GM23248 (cell line): ENCODE results near the gene SAMSN1. TPM values are rescaled to one million over a fixed set of nuclear protein-coding genes. Genes with fewer than 3 reads are reported as not detected.

Experiments used
- DNase-seq: peaks from one replicate; pipeline ENCODE4 v3.0.0-alpha.2; 2015
- H2AFZ ChIP-seq: fragments of 200-600 bp; sonication (generic); 2 replicates; pipeline ENCODE4 v1.6.1; 2016; ENCODE audit warnings: antibody characterized with exemption
- H3F3A ChIP-seq: fragments of 200-600 bp; sonication (generic); 2 replicates; pipeline ENCODE4 v1.6.1; 2016; ENCODE audit warnings: mild to moderate bottlenecking, antibody characterized with exemption, mixed run types; ENCODE audit not compliant: insufficient read depth
- H3K27ac ChIP-seq: fragments of 200-600 bp; sonication (generic); 2 replicates; pipeline ENCODE4 v1.5.1; 2016; ENCODE audit warnings: mild to moderate bottlenecking
- H3K27me3 ChIP-seq: fragments of 200-600 bp; sonication (generic); replicated peaks from 2 replicates; pipeline ENCODE4 v1.6.1; 2016; ENCODE audit warnings: mild to moderate bottlenecking; ENCODE audit not compliant: insufficient read depth
- H3K36me3 ChIP-seq: fragments of 200-600 bp; sonication (generic); 2 replicates; pipeline ENCODE4 v1.6.1; 2016; ENCODE audit warnings: low read depth, mild to moderate bottlenecking
- H3K4me1 ChIP-seq: fragments of 200-600 bp; sonication (generic); 2 replicates; pipeline ENCODE4 v1.6.1; 2016; ENCODE audit warnings: mild to moderate bottlenecking; ENCODE audit not compliant: insufficient read depth
- H3K4me2 ChIP-seq: fragments of 200-600 bp; sonication (generic); one replicate; pipeline ENCODE4 v1.6.1; 2016; ENCODE audit warnings: mild to moderate bottlenecking; ENCODE audit not compliant: unreplicated experiment
- H3K4me3 ChIP-seq: fragments of 200-600 bp; sonication (generic); 2 replicates; pipeline ENCODE4 v1.5.1; 2016; ENCODE audit warnings: mild to moderate bottlenecking
- H3K79me2 ChIP-seq: fragments of 200-600 bp; sonication (generic); 2 replicates; pipeline ENCODE4 v1.6.1; 2016; ENCODE audit warnings: mild to moderate bottlenecking; ENCODE audit not compliant: insufficient read depth
- H3K9ac ChIP-seq: fragments of 200-600 bp; sonication (generic); 2 replicates; pipeline ENCODE4 v1.6.1; 2016; ENCODE audit warnings: mild to moderate bottlenecking
- H3K9me2 ChIP-seq: fragments of 200-600 bp; sonication (generic); 2 replicates; pipeline ENCODE4 v1.6.1; 2016; ENCODE audit warnings: mixed run types, mild to moderate bottlenecking, moderate library complexity; ENCODE audit not compliant: insufficient read depth
- H3K9me3 ChIP-seq: fragments of 200-600 bp; sonication (generic); one replicate; pipeline ENCODE4 v1.6.1; 2017; ENCODE audit warnings: low read depth
- H4K20me1 ChIP-seq: fragments of 200-600 bp; sonication (generic); 2 replicates; pipeline ENCODE4 v1.6.0; 2016; ENCODE audit not compliant: insufficient read depth
- EZH2 ChIP-seq: fragments of 200-600 bp; sonication (generic); IDR thresholded peaks from 2 replicates; pipeline ENCODE4 v1.6.1; 2018; ENCODE audit warnings: antibody characterized with exemption, mild to moderate bottlenecking; ENCODE audit not compliant: insufficient read depth, poor library complexity, severe bottlenecking
- EZH2phosphoT487 ChIP-seq: fragments of 200-600 bp; sonication (generic); IDR thresholded peaks from 2 replicates; pipeline ENCODE4 v1.6.1; 2018; ENCODE audit warnings: antibody characterized with exemption, moderate library complexity, mild to moderate bottlenecking, low read depth; ENCODE audit not compliant: insufficient read depth
- WGBS, 2 experiments: methylation state at CpG; one replicate each; pipeline ENCODE4 v1.1.6; 2015 to 2017; ENCODE audit warnings: low lambda C conversion rate in 2 of 2, low coverage in 1 of 2; ENCODE audit errors: missing lambda C conversion rate in 2 of 2; 5-methylcytosine and 5-hydroxymethylcytosine counted together
- in situ Hi-C: fragments of 300-500 bp; cut with MboI; formaldehyde crosslinking; loops from 2 replicates; pipeline ENCODE4 v1.15.0; 2020
- polyA plus RNA-seq: library from polyadenylated mRNA; unstranded; fragments of >200 nt; fragmentation: Nextera tagmentation; extraction: Ambion mirVana; gene quantifications from 2 replicates; pipeline ENCODE4 v1.2.1, GENCODE V29; 2016
- total RNA-seq: library from RNA; depleted of rRNA; stranded (reverse); fragments of >200 nt; shearing (Covaris generic); gene quantifications from 2 replicates; pipeline ENCODE4 v1.2.3, GENCODE V29; 2014

The SAMSN1 gene
- total and polyA plus RNA-seq, 2 experiments from 2014 or later: not detected

GRCh38 chr21:14562959-14563358, 16.8 kb upstream of the SAMSN1 start:
- H3K4me3 ChIP-seq: no peak overlapping the region
- H3K27ac ChIP-seq: no peak overlapping the region
- H3K79me2 ChIP-seq: no peaks in the 10 kb centered on the region
- H3K9ac ChIP-seq: no peak overlapping the region
- no peaks in the 10 kb centered on the region for H3K27me3 ChIP-seq
- H3K9me2 ChIP-seq: no peaks in the 10 kb centered on the region
- no peaks in the 10 kb centered on the region for H3K36me3 ChIP-seq
- H4K20me1 ChIP-seq: no peaks in the 10 kb centered on the region
- no peaks in the 10 kb centered on the region for H3K9me3 ChIP-seq
- TF ChIP-seq EZH2phosphoT487 (no peak), EZH2 (no peak)
- H3K4me2 ChIP-seq: no peak overlapping the region
- H2AFZ ChIP-seq: no peak overlapping the region
- no peak for DNase-seq
- H3F3A ChIP-seq: no peaks in the 10 kb centered on the region
- in situ Hi-C loops: no loop called here
- H3K4me1 ChIP-seq: no peaks in the 10 kb centered on the region

GRCh38 chr21:14560555-14560954, 14.4 kb upstream of the SAMSN1 start:
- Histone ChIP-seq H3K27me3 (no peaks in the 10 kb centered on the region), H4K20me1 (no peaks in the 10 kb centered on the region), H3K4me2 (no peak overlapping the region), H3K4me1 (no peaks in the 10 kb centered on the region), H3K4me3 (no peak overlapping the region), H3F3A (no peaks in the 10 kb centered on the region), H3K27ac (no peak overlapping the region), H2AFZ (no peak overlapping the region), H3K36me3 (no peaks in the 10 kb centered on the region), H3K79me2 (no peaks in the 10 kb centered on the region), H3K9ac (no peak overlapping the region), H3K9me2 (no peaks in the 10 kb centered on the region), H3K9me3 (no peaks in the 10 kb centered on the region)
- no peak for DNase-seq
- in situ Hi-C loops: no loop called here
- WGBS, 2 experiments: 17 to 18% methylated on average over 4 of the region's 4 CpGs
- TF ChIP-seq EZH2 (no peak), EZH2phosphoT487 (no peak)

- TF ChIP-seq EZH2 (no peak), EZH2phosphoT487 (no peak)
- no peak for DNase-seq
- Histone ChIP-seq H3K9ac (no peak overlapping the region), H3K27me3 (no peaks in the 10 kb centered on the region), H3K79me2 (no peaks in the 10 kb centered on the region), H3K9me3 (no peaks in the 10 kb centered on the region), H2AFZ (no peak overlapping the region), H3F3A (no peaks in the 10 kb centered on the region), H4K20me1 (no peaks in the 10 kb centered on the region), H3K4me3 (no peak overlapping the region), H3K9me2 (no peaks in the 10 kb centered on the region), H3K27ac (no peak overlapping the region), H3K36me3 (no peaks in the 10 kb centered on the region), H3K4me1 (no peaks in the 10 kb centered on the region), H3K4me2 (no peak overlapping the region)
- in situ Hi-C loops: no loop called here
Observed at GRCh38 chr21:14560139-14560538, 14.0 kb upstream of the SAMSN1 start.

- Histone ChIP-seq H2AFZ (no peak overlapping the region), H3K27ac (no peak overlapping the region)
Observed at GRCh38 chr21:14559102-14559501, 13.0 kb upstream of the SAMSN1 start.

GRCh38 chr21:14557413-14557812, 11.3 kb upstream of the SAMSN1 start:
- WGBS, 2 experiments: 9 to 18% methylated on average over 5 of the region's 5 CpGs
- DNase-seq: no peak
- Histone ChIP-seq H4K20me1 (no peaks in the 10 kb centered on the region), H3K9me3 (no peaks in the 10 kb centered on the region), H2AFZ (no peak overlapping the region), H3K4me3 (no peak overlapping the region), H3K27ac (no peak overlapping the region), H3K4me1 (no peaks in the 10 kb centered on the region), H3F3A (no peaks in the 10 kb centered on the region), H3K9ac (no peak overlapping the region), H3K79me2 (no peaks in the 10 kb centered on the region), H3K27me3 (no peaks in the 10 kb centered on the region), H3K9me2 (no peaks in the 10 kb centered on the region), H3K36me3 (no peaks in the 10 kb centered on the region), H3K4me2 (no peak overlapping the region)
- no peak for TF ChIP-seq EZH2
- TF ChIP-seq EZH2phosphoT487: no peak
- in situ Hi-C loops: no loop called here

More at GRCh38 chr21:14559102-14559501, 13.0 kb upstream of the SAMSN1 start:
- H3K4me1 ChIP-seq: no peaks in the 10 kb centered on the region
- in situ Hi-C loops: no loop called here
- no peak overlapping the region for H3K9ac ChIP-seq
- TF ChIP-seq EZH2 (no peak), EZH2phosphoT487 (no peak)
- no peak overlapping the region for H3K4me3 ChIP-seq
- H3K4me2 ChIP-seq: no peak overlapping the region
- DNase-seq: no peak
- no peaks in the 10 kb centered on the region for H3K9me2 ChIP-seq
- H3K79me2 ChIP-seq: no peaks in the 10 kb centered on the region
- no peaks in the 10 kb centered on the region for H3K36me3 ChIP-seq
- H3K27me3 ChIP-seq: no peaks in the 10 kb centered on the region
- H4K20me1 ChIP-seq: no peaks in the 10 kb centered on the region
- H3F3A ChIP-seq: no peaks in the 10 kb centered on the region
- no peaks in the 10 kb centered on the region for H3K9me3 ChIP-seq
